Measurements from ENCODE around the gene ACSF3. TPM values are rescaled to one million over a fixed set of nuclear protein-coding genes. Genes with fewer than 3 reads are reported as not detected.

ACSF3 gene
- total RNA-seq, 2 donors from 2014 or later: 24.1 to 41.7 TPM

DNA sequence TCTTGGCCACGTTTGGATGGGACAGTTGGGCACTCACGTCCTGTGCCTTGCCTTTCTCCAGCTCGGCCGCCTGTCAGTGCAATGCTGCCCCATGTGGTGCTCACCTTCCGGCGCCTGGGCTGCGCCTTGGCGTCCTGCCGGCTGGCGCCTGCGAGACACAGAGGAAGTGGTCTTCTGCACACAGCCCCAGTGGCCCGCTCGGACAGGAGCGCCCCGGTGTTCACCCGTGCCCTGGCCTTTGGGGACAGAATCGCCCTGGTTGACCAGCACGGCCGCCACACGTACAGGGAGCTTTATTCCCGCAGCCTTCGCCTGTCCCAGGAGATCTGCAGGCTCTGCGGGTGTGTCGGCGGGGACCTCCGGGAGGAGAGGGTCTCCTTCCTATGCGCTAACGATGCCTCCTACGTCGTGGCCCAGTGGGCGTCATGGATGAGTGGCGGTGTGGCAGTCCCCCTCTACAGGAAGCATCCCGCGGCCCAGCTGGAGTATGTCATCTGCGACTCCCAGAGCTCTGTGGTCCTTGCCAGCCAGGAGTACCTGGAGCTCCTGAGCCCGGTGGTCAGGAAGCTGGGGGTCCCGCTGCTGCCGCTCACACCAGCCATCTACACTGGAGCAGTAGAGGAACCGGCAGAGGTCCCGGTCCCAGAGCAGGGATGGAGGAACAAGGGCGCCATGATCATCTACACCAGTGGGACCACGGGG is 7.1 kb downstream of the ACSF3 start:
- Histone ChIP-seq H3K27ac (no peak overlapping the region), H3K36me3 (peaks cover 38% of the 10 kb centered on the region), H3K9me3 (no peaks in the 10 kb centered on the region), H3K27me3 (replicated peaks; ENCODE audit: insufficient read depth) (no peaks in the 10 kb centered on the region), H3K4me3 (no peak overlapping the region), H3K4me1 (ENCODE audit: control insufficient read depth in 1 of 2, low read depth in 2 of 2) (peaks cover 0 to 4% of the 10 kb centered on the region in 2 donors)
- TF ChIP-seq CTCF (IDR thresholded peaks at IDR 0.05): no peak
- DNase-seq (ENCODE audit: low spot score) (no peak), ATAC-seq (ENCODE audit: insufficient number of reproducible peaks, low FRiP score, low read depth) (no peak)

GRCh38 chr16:89101303-89102040 is 7.8 kb downstream of the ACSF3 start:
- Histone ChIP-seq H3K36me3 (peaks cover 42% of the 10 kb centered on the region), H3K4me3 (no peak overlapping the region), H3K27ac (no peak overlapping the region), H3K4me1 (ENCODE audit: control insufficient read depth in 1 of 2, low read depth in 2 of 2) (peaks cover 0 to 4% of the 10 kb centered on the region in 2 donors), H3K27me3 (replicated peaks; ENCODE audit: insufficient read depth) (no peaks in the 10 kb centered on the region), H3K9me3 (no peaks in the 10 kb centered on the region)
- no peak for TF ChIP-seq CTCF (IDR thresholded peaks at IDR 0.05)
- no peak for ATAC-seq (ENCODE audit: insufficient number of reproducible peaks, low FRiP score, low read depth)
- DNase-seq (ENCODE audit: low spot score): no peak

GRCh38 chr16:89102041-89102471 is 8.4 kb downstream of the ACSF3 start:
- ATAC-seq (ENCODE audit: insufficient number of reproducible peaks, low FRiP score, low read depth) (no peak), DNase-seq (ENCODE audit: low spot score) (no peak)
- Histone ChIP-seq H3K27me3 (replicated peaks; ENCODE audit: insufficient read depth) (no peaks in the 10 kb centered on the region), H3K4me1 (ENCODE audit: control insufficient read depth in 1 of 2, low read depth in 2 of 2) (no peaks in the 10 kb centered on the region), H3K9me3 (no peaks in the 10 kb centered on the region), H3K27ac (no peak overlapping the region), H3K4me3 (no peak overlapping the region), H3K36me3 (peaks cover 44% of the 10 kb centered on the region)
- no peak for TF ChIP-seq CTCF (IDR thresholded peaks at IDR 0.05)

DNA sequence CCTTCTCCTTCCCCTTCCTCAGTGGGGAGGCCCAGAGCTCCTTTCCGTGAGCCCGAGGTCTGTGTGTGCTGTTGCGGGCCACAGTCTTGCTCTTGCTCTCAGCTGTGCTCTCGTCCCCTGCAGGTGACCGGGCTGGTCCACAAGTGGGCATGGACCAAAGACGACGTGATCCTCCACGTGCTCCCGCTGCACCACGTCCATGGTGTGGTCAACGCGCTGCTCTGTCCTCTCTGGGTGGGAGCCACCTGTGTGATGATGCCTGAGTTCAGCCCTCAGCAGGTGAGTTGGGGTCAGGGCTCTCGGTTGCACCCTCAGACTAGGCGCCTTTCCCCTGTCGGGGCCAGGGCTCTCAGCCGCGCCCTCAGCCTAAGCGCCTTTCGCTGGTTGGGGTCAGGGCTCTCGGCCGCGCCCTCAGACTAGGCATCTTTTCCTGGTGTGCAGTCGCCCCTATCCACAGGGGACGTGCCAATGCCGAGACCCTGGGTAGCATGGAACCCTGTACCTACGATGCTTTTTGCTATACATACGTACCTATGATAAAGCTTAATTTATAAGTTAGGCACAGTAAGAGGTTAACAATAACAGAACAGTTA is 8.9 kb downstream of the ACSF3 start:
- H3K27ac ChIP-seq: no peak overlapping the region
- H3K4me1 ChIP-seq (ENCODE audit: control insufficient read depth in 1 of 2, low read depth in 2 of 2): no peaks in the 10 kb centered on the region
- peaks cover 48% of the 10 kb centered on the region for H3K36me3 ChIP-seq
- TF ChIP-seq CTCF (IDR thresholded peaks at IDR 0.05): no peak
- H3K9me3 ChIP-seq: no peaks in the 10 kb centered on the region
- DNase-seq (ENCODE audit: low spot score): no peak
- no peaks in the 10 kb centered on the region for H3K27me3 ChIP-seq (replicated peaks; ENCODE audit: insufficient read depth)
- ATAC-seq (ENCODE audit: insufficient number of reproducible peaks, low FRiP score, low read depth): no peak
- no peak overlapping the region for H3K4me3 ChIP-seq

DNA sequence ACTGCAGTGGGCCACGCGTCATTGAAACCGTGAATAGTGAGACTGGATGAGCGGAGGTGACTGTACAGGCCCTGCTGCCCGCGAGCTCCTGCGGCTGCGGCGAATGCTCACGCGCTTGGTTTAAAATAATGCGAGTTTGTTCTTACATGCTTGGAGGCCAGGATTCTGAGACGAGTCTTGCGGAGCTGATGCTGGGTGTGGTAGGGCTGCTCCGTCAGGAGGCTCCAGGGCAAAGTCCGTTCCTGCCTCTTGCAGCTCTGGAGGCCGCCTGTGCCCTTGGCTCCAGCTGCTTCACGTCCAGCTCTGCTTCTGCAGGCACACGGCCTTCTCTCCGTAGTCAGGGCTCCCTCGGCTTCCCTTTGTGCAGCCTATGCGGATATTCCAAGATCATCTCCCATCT is 9.5 kb downstream of the ACSF3 start:
- no peak for DNase-seq (ENCODE audit: low spot score)
- Histone ChIP-seq H3K36me3 (peaks cover 50% of the 10 kb centered on the region), H3K4me3 (no peak overlapping the region), H3K9me3 (no peaks in the 10 kb centered on the region), H3K27ac (no peak overlapping the region), H3K27me3 (replicated peaks; ENCODE audit: insufficient read depth) (no peaks in the 10 kb centered on the region), H3K4me1 (ENCODE audit: control insufficient read depth in 1 of 2, low read depth in 2 of 2) (no peaks in the 10 kb centered on the region)
- ATAC-seq (ENCODE audit: insufficient number of reproducible peaks, low FRiP score, low read depth): no peak
- TF ChIP-seq CTCF (IDR thresholded peaks at IDR 0.05): no peak

All from thoracic aorta (tissue), 2 donors.